KMS-11 (cell line): ENCODE measurements around the gene GPD1L.

Source experiments
- H2AFZ ChIP-seq: fragments of 200-600 bp; sonication (generic); 2 replicates; pipeline ENCODE4 v1.6.1; 2016; ENCODE audit warnings: antibody characterized with exemption, mixed run types, low read depth
- H3K27ac ChIP-seq: fragments of 200-600 bp; sonication (generic); 2 replicates; pipeline ENCODE4 v1.6.1; 2016; ENCODE audit warnings: mild to moderate bottlenecking, mixed run types
- H3K27me3 ChIP-seq: fragments of 200-600 bp; sonication (generic); 2 replicates; pipeline ENCODE4 v1.6.1; 2017; ENCODE audit warnings: mild to moderate bottlenecking, low read depth, mixed run types, moderate library complexity; ENCODE audit not compliant: insufficient read depth
- H3K36me3 ChIP-seq: fragments of 200-600 bp; sonication (generic); 2 replicates; pipeline ENCODE4 v1.6.1; 2017; ENCODE audit warnings: mild to moderate bottlenecking, mixed run types; ENCODE audit not compliant: insufficient read depth
- H3K4me1 ChIP-seq: fragments of 200-600 bp; sonication (generic); 2 replicates; pipeline ENCODE4 v1.6.1; 2016; ENCODE audit warnings: mild to moderate bottlenecking, low read depth, mixed run types; ENCODE audit not compliant: poor library complexity, severe bottlenecking
- H3K4me2 ChIP-seq: fragments of 200-600 bp; sonication (generic); 2 replicates; pipeline ENCODE4 v1.7.0; 2016; ENCODE audit warnings: mild to moderate bottlenecking, mixed run types
- H3K4me3 ChIP-seq: fragments of 200-600 bp; sonication (generic); IDR thresholded peaks from 2 replicates; pipeline ENCODE4 v1.6.1; 2017; ENCODE audit warnings: low read depth, low read length, mixed read lengths; ENCODE audit not compliant: insufficient read depth
- H3K79me2 ChIP-seq: fragments of 200-600 bp; sonication (generic); 2 replicates; pipeline ENCODE4 v1.6.1; 2016; ENCODE audit warnings: low read depth, mixed run types; ENCODE audit not compliant: insufficient read depth
- H3K9ac ChIP-seq: fragments of 200-600 bp; sonication (generic); 2 replicates; pipeline ENCODE4 v1.6.1; 2016; ENCODE audit warnings: mild to moderate bottlenecking, mixed run types
- H4K20me1 ChIP-seq: fragments of 200-600 bp; sonication (generic); 2 replicates; pipeline ENCODE4 v1.6.1; 2016; ENCODE audit warnings: mild to moderate bottlenecking, mixed run types; ENCODE audit not compliant: insufficient read depth
- CTCF ChIP-seq: fragments of 200-600 bp; sonication (generic); conservative IDR thresholded peaks from 2 replicates; pipeline ENCODE4 v1.6.1; 2017; ENCODE audit warnings: low read depth, mild to moderate bottlenecking, antibody characterized with exemption, low read length, moderate library complexity, mixed read lengths

Gene GPD1L

GRCh38 chr3:32176989-32177701, 70.7 kb downstream of the GPD1L start:
- Histone ChIP-seq H3K79me2 (no peaks in the 10 kb centered on the region), H2AFZ (peak overlapping the region; percentile 26; the same call in 1 of the 2 replicates), H3K4me3 (no peak overlapping the region), H3K4me2 (peak overlapping the region; percentile 10; the same call in 1 of the 2 replicates), H3K27me3 (no peaks in the 10 kb centered on the region), H3K36me3 (no peaks in the 10 kb centered on the region), H3K27ac (no peak overlapping the region), H3K9ac (no peak overlapping the region), H3K4me1 (no peaks in the 10 kb centered on the region), H4K20me1 (no peaks in the 10 kb centered on the region)
- peak; percentile 59; the same call in 1 of the 2 replicates for TF ChIP-seq CTCF

GRCh38 chr3:32177702-32178198, 71.3 kb downstream of the GPD1L start:
- Histone ChIP-seq H3K36me3 (no peaks in the 10 kb centered on the region), H4K20me1 (no peaks in the 10 kb centered on the region), H3K4me2 (peak overlapping the region; percentile 10; the same call in 1 of the 2 replicates), H3K27ac (no peak overlapping the region), H3K79me2 (no peaks in the 10 kb centered on the region), H3K4me1 (no peaks in the 10 kb centered on the region), H3K9ac (no peak overlapping the region), H3K27me3 (no peaks in the 10 kb centered on the region), H2AFZ (peak overlapping the region; percentile 26; the same call in 1 of the 2 replicates), H3K4me3 (no peak overlapping the region)
- peak; percentile 56 for TF ChIP-seq CTCF

GRCh38 chr3:32180141-32180784, 73.8 kb downstream of the GPD1L start:
- Histone ChIP-seq H2AFZ (no peak overlapping the region), H3K4me2 (no peak overlapping the region), H3K27me3 (no peaks in the 10 kb centered on the region), H3K27ac (no peak overlapping the region), H4K20me1 (no peaks in the 10 kb centered on the region), H3K4me1 (no peaks in the 10 kb centered on the region), H3K9ac (no peak overlapping the region), H3K79me2 (no peaks in the 10 kb centered on the region), H3K4me3 (no peak overlapping the region), H3K36me3 (no peaks in the 10 kb centered on the region)
- TF ChIP-seq CTCF = no peak

- H3K79me2 ChIP-seq = no peaks in the 10 kb centered on the region
- TF ChIP-seq CTCF = no peak
- no peak overlapping the region for H3K4me3 ChIP-seq
- H4K20me1 ChIP-seq = no peaks in the 10 kb centered on the region
- H3K27ac ChIP-seq = no peak overlapping the region
- no peaks in the 10 kb centered on the region for H3K4me1 ChIP-seq
- no peak overlapping the region for H3K9ac ChIP-seq
- H2AFZ ChIP-seq = no peak overlapping the region
- no peaks in the 10 kb centered on the region for H3K36me3 ChIP-seq
- no peak overlapping the region for H3K4me2 ChIP-seq
- no peaks in the 10 kb centered on the region for H3K27me3 ChIP-seq
Observed at GRCh38 chr3:32181365-32181764, 74.9 kb downstream of the GPD1L start.
